Coronary artery (tissue), 2 donors: ENCODE results near the gene SLCO3A1.
"Not testable (repeated sequence)": the region's sequence is repeated elsewhere in the genome, so short reads cannot be mapped to it uniquely, and the experiment has no call there.

Experiments used
- DNase-seq: peaks from one replicate; pipeline ENCODE4 v3.0.0-alpha.2; 2017; ENCODE audit warnings: low spot score
- H3K27ac ChIP-seq, 2 donors: fragments of 200-600 bp; sonication (generic); one replicate each; pipeline ENCODE4 v1.5.1; 2016 to 2019
- H3K4me3 ChIP-seq: fragments of 200-600 bp; sonication (generic); 2 replicates; pipeline ENCODE4 v1.5.1; 2016; ENCODE audit warnings: mild to moderate bottlenecking, moderate library complexity
- CTCF ChIP-seq: fragments of 200-600 bp; sonication (generic); IDR thresholded peaks from one replicate; pipeline ENCODE4 v1.5.1; 2019; ENCODE audit warnings: antibody characterized with exemption

The SLCO3A1 gene

DNA sequence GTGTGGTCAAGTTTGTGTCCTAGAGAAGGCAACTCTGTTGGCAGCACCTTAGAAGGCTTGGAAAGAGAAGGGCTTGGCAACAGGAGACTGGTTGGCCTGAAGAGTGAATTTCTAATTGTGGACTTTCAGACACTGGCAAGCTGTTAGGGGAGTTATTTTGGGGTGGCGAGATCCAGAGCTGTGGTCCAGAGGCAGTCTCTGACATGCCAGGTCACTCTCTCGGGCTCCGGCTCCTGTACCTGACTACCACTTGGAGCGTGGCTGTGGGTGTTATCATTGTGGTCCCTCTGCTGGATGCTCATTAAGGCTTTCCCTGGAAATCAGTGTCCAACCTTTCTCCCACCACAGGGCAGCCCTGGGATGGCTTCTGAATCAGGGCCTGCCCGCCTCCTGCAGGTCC lies 209.0 kb downstream of the SLCO3A1 start:
- peak overlapping the region; percentile 6 to 78 for H3K27ac ChIP-seq
- no peak overlapping the region for H3K4me3 ChIP-seq
- DNase-seq: no peak
- no peak for TF ChIP-seq CTCF

DNA sequence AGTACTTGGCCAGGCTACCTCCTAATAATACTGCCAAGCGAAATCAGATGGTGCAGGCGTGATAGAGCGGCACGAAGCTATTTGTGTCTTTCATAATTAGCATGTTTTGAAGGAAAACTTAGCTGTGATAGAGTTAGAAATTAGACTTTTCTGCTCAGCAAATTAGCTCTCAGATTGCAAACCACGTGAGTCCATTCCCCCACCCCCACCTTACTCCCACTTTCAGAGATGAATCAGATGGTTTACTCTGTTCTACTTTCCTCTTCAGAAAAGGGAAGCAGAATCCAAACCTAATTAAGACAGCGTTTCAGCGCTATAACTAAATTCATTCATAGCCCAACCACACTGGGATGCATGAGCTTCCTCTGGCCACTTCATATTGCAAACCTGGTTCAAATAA lies 214.6 kb downstream of the SLCO3A1 start:
- no peak overlapping the region for H3K27ac ChIP-seq
- DNase-seq: no peak
- TF ChIP-seq CTCF: no peak
- no peak overlapping the region for H3K4me3 ChIP-seq

DNA sequence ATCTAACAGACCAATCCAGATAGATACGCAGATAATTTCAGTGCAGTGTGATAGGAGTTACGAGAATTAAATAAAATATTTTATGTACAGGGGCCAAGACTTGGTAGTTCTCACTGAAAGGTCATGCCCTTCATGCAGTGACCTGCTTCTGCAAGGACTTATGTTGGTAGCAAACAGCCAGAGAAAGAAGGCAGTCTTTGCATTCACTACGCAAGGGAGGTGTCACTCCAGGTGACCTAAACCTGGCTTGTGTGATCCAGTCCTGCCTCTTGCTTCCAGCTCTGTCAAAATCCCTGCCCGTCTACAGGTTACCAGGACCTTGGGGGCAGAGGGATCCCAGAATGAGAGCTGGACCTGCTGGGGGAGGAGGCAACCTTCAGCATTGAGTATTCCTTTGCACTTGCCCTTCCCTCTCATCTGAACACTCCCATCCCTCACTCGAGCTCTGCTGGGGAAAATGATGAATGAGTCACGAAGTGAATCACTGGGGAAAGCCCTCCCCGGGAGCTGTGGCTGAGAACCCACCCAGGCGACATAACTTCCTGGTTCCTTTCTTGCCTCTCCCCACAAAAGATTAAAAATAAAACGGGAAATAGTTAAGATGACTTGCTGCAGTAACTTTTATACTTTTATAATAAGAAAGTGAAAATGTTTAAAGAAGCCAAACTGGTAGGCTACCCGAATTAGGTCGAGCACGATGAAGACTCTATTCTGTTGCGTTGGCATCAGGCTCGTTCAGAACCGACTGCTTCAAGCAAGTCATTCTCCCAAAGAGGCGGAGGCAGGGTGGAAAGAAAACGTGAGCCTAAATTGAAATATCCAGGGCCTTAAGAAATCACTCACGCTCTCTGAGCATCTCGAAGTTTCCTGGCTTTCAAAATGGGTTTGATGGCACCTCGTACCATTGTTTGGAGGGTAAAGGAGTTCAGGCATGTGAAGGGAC lies 216.1 kb downstream of the SLCO3A1 start:
- no peak for TF ChIP-seq CTCF
- DNase-seq: peak; percentile 84
- peak overlapping the region; percentile 61 for H3K4me3 ChIP-seq

GRCh38 chr15:92070251-92070650 lies 216.7 kb downstream of the SLCO3A1 start:
- DNase-seq: not testable (repeated sequence)
- H3K27ac ChIP-seq: peak overlapping the region; percentile 73 to 77
- H3K4me3 ChIP-seq: peak overlapping the region; percentile 61

More for the DNA sequence above, 216.1 kb downstream of the SLCO3A1 start:
- peak overlapping the region; percentile 73 to 77 for H3K27ac ChIP-seq

GRCh38 chr15:92071045-92071634 lies 217.6 kb downstream of the SLCO3A1 start:
- no peak for TF ChIP-seq CTCF
- H3K27ac ChIP-seq: no peak overlapping the region
- no peak for DNase-seq
- no peak overlapping the region for H3K4me3 ChIP-seq

- no peak overlapping the region for H3K27ac ChIP-seq
- H3K4me3 ChIP-seq: no peak overlapping the region
- no peak for DNase-seq
- no peak for TF ChIP-seq CTCF
Observed at GRCh38 chr15:92073044-92073785, 219.7 kb downstream of the SLCO3A1 start.

DNA sequence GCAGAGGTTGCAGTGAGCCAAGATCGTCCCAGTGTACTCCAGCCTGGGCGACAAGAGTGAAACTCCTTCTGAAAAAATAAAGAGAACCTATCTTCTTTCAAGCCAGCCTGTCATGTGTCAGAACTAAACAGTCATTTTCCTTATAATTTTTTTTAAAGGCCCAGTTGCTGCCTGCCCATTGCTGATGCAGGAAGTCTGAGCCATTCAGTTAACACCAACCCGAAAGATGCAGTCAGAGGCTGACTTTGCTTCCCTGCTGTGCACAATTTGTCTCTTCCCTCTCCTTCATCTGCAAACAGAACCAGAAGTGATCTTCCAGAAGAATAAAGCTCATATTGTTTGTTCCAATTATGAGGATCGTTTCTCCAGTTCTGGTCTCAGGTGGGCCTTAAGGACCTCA lies 220.6 kb downstream of the SLCO3A1 start:
- no peak for TF ChIP-seq CTCF
- Histone ChIP-seq H3K27ac (no peak overlapping the region), H3K4me3 (no peak overlapping the region)
- no peak for DNase-seq
